Posterior cingulate gyrus (tissue), 11 donors: ENCODE data around the gene PHLPP1.
"Not testable (repeated sequence)": the region's sequence is repeated elsewhere in the genome, so short reads cannot be mapped to it uniquely, and the experiment has no call there.

Experiments
- DNase-seq, 10 donors: peaks; one replicate each; pipeline versions ENCODE4 v3.0.0 to v3.0.0-alpha.2; 2020 to 2021; ENCODE audit warnings: mixed read lengths in 3 of 10
- intact Hi-C: fragments of 100-400 bp; cut with DNase I; formaldehyde crosslinking; loops from one replicate; pipeline ENCODE4 v1.15.1; 2023

PHLPP1 gene

GRCh38 chr18:62715436-62715758 lies at the start of gene PHLPP1:
Gene PHLPP1, plus strand, starts transcription at chr18:62715541. Its CDS starts 143 bp downstream, at chr18:62715684.
- intact Hi-C loops: loop anchor here (2.0 to 10.0 kb wide), 7 partner anchors 42 to 709 kb away; partner anchors contain the start of gene VPS4B
- no peak for DNase-seq

- intact Hi-C loops: no loop called here
- DNase-seq: no peak
These were observed 46.1 kb upstream of the PHLPP1 start for GRCh38 chr18:62669225-62669624.

- intact Hi-C loops: no loop called here
- no peak for DNase-seq
These were observed 44.8 kb upstream of the PHLPP1 start for GRCh38 chr18:62670573-62670972.

- intact Hi-C loops: no loop called here
These were observed 42.7 kb upstream of the PHLPP1 start for GRCh38 chr18:62672600-62672999.

GRCh38 chr18:62678847-62679485 lies 36.4 kb upstream of the PHLPP1 start:
- no peak for DNase-seq
- intact Hi-C loops: no loop called here

More at GRCh38 chr18:62672600-62672999, 42.7 kb upstream of the PHLPP1 start:
- DNase-seq: no peak

GRCh38 chr18:62682371-62682770 lies 33.0 kb upstream of the PHLPP1 start:
- intact Hi-C loops: no loop called here
- no peak for DNase-seq

- intact Hi-C loops: no loop called here
- no peak for DNase-seq
These were observed 31.4 kb upstream of the PHLPP1 start for GRCh38 chr18:62683935-62684334.

- no peak for DNase-seq
- intact Hi-C loops: no loop called here
These were observed 26.5 kb upstream of the PHLPP1 start for GRCh38 chr18:62688743-62689317.

- peak in 8 of 10 donors; percentile 55 to 94 (median 68) for DNase-seq
- intact Hi-C loops: no loop called here
These were observed 25.0 kb upstream of the PHLPP1 start for GRCh38 chr18:62690236-62690815.

- intact Hi-C loops: no loop called here
- DNase-seq: no peak
These were observed 21.7 kb upstream of the PHLPP1 start for GRCh38 chr18:62693659-62694058.

- intact Hi-C loops: no loop called here
- DNase-seq: no peak
These were observed 17.7 kb upstream of the PHLPP1 start for GRCh38 chr18:62697636-62698035.

GRCh38 chr18:62702259-62702658 lies 13.1 kb upstream of the PHLPP1 start:
- intact Hi-C loops: no loop called here
- peak in 1 of 10 donors; percentile 48 for DNase-seq

GRCh38 chr18:62706879-62707278 lies 8.5 kb upstream of the PHLPP1 start:
- peak in 6 of 10 donors; percentile 15 to 89 (median 59) for DNase-seq
- intact Hi-C loops: not testable (repeated sequence)

- not testable (repeated sequence) for DNase-seq
- intact Hi-C loops: loop anchor here (10.0 kb wide), 1 partner anchor 715 kb away; the partner anchor contains the start of gene VPS4B
These were observed 5.4 kb upstream of the PHLPP1 start for GRCh38 chr18:62709908-62710307.

GRCh38 chr18:62710417-62710816 lies 4.9 kb upstream of the PHLPP1 start:
- DNase-seq: no peak

GRCh38 chr18:62711781-62712180 lies 3.6 kb upstream of the PHLPP1 start:
- DNase-seq: peak in 1 of 10 donors; percentile 60
- intact Hi-C loops: loop anchor here (10.0 kb wide), 1 partner anchor 713 kb away; the partner anchor contains the start of gene VPS4B

More at GRCh38 chr18:62710417-62710816, 4.9 kb upstream of the PHLPP1 start:
- intact Hi-C loops: loop anchor here (10.0 kb wide), 1 partner anchor 714 kb away; the partner anchor contains the start of gene VPS4B

- intact Hi-C loops: loop anchor here (2.0 to 10.0 kb wide), 3 partner anchors 127 to 711 kb away; partner anchors contain the start of gene VPS4B
- peak in 1 of 10 donors; percentile 54 for DNase-seq
These were observed 1.6 kb upstream of the PHLPP1 start for GRCh38 chr18:62713651-62714247.

GRCh38 chr18:62714671-62715435 lies 488 bp upstream of the PHLPP1 start:
- intact Hi-C loops: loop anchor here (2.0 to 10.0 kb wide), 7 partner anchors 42 to 710 kb away; partner anchors contain the start of gene VPS4B
- peak; percentile 100 for DNase-seq

GRCh38 chr18:62715759-62716615 lies 646 bp downstream of the PHLPP1 start:
- intact Hi-C loops: loop anchor here (2.0 to 10.0 kb wide), 7 partner anchors 41 to 709 kb away; partner anchors contain the start of gene VPS4B
- DNase-seq: peak in 8 of 10 donors; percentile 9 to 91 (median 45)
